Measurements from ENCODE around the gene TNFRSF25. TPM values are rescaled to one million over a fixed set of nuclear protein-coding genes. Genes with fewer than 3 reads are reported as not detected.
A peak's percentile ranks its signal among the peaks of the same experiment; 100 is the strongest.

Gene TNFRSF25
- total and polyA plus RNA-seq, 9 of the 15 experiments (the other 6 are each of a cell fraction or from before 2014, with no cell fraction given) = 0.24 to 0.49 TPM; not detected in 7

- TF ChIP-seq HDAC8 (tag; IDR thresholded peaks at IDR 0.05) (no peak), RFX7 (CRISPR knock-in tag; IDR thresholded peaks at IDR 0.05) (no peak), TCF3 (CRISPR knock-in tag; IDR thresholded peaks at IDR 0.05) (no peak), SAFB2 (IDR thresholded peaks at IDR 0.05; ENCODE audit: borderline replicate concordance, low read depth, low read length, severe bottlenecking) (no peak), HMG20B (CRISPR knock-in tag; IDR thresholded peaks at IDR 0.05) (no peak), MTA1 (IDR thresholded peaks at IDR 0.05; ENCODE audit: borderline replicate concordance) (no peak), CXXC5 (CRISPR knock-in tag; IDR thresholded peaks at IDR 0.05) (no peak; the same call in 1 of the 2 replicates), CEBPB (tag; IDR thresholded peaks at IDR 0.05) (no peak)
- TF ChIP-seq, protein P1, sequence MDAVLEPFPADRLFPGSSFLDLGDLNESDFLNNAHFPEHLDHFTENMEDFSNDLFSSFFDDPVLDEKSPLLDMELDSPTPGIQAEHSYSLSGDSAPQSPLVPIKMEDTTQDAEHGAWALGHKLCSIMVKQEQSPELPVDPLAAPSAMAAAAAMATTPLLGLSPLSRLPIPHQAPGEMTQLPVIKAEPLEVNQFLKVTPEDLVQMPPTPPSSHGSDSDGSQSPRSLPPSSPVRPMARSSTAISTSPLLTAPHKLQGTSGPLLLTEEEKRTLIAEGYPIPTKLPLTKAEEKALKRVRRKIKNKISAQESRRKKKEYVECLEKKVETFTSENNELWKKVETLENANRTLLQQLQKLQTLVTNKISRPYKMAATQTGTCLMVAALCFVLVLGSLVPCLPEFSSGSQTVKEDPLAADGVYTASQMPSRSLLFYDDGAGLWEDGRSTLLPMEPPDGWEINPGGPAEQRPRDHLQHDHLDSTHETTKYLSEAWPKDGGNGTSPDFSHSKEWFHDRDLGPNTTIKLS (IDR thresholded peaks at IDR 0.05; ENCODE audit: borderline replicate concordance, low read depth) = no peak
- TF ChIP-seq, protein P2, sequence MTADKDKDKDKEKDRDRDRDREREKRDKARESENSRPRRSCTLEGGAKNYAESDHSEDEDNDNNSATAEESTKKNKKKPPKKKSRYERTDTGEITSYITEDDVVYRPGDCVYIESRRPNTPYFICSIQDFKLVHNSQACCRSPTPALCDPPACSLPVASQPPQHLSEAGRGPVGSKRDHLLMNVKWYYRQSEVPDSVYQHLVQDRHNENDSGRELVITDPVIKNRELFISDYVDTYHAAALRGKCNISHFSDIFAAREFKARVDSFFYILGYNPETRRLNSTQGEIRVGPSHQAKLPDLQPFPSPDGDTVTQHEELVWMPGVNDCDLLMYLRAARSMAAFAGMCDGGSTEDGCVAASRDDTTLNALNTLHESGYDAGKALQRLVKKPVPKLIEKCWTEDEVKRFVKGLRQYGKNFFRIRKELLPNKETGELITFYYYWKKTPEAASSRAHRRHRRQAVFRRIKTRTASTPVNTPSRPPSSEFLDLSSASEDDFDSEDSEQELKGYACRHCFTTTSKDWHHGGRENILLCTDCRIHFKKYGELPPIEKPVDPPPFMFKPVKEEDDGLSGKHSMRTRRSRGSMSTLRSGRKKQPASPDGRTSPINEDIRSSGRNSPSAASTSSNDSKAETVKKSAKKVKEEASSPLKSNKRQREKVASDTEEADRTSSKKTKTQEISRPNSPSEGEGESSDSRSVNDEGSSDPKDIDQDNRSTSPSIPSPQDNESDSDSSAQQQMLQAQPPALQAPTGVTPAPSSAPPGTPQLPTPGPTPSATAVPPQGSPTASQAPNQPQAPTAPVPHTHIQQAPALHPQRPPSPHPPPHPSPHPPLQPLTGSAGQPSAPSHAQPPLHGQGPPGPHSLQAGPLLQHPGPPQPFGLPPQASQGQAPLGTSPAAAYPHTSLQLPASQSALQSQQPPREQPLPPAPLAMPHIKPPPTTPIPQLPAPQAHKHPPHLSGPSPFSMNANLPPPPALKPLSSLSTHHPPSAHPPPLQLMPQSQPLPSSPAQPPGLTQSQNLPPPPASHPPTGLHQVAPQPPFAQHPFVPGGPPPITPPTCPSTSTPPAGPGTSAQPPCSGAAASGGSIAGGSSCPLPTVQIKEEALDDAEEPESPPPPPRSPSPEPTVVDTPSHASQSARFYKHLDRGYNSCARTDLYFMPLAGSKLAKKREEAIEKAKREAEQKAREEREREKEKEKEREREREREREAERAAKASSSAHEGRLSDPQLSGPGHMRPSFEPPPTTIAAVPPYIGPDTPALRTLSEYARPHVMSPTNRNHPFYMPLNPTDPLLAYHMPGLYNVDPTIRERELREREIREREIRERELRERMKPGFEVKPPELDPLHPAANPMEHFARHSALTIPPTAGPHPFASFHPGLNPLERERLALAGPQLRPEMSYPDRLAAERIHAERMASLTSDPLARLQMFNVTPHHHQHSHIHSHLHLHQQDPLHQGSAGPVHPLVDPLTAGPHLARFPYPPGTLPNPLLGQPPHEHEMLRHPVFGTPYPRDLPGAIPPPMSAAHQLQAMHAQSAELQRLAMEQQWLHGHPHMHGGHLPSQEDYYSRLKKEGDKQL (CRISPR knock-in tag; IDR thresholded peaks at IDR 0.05; ENCODE audit: borderline replicate concordance) = no peak
- TF ChIP-seq, protein P3, sequence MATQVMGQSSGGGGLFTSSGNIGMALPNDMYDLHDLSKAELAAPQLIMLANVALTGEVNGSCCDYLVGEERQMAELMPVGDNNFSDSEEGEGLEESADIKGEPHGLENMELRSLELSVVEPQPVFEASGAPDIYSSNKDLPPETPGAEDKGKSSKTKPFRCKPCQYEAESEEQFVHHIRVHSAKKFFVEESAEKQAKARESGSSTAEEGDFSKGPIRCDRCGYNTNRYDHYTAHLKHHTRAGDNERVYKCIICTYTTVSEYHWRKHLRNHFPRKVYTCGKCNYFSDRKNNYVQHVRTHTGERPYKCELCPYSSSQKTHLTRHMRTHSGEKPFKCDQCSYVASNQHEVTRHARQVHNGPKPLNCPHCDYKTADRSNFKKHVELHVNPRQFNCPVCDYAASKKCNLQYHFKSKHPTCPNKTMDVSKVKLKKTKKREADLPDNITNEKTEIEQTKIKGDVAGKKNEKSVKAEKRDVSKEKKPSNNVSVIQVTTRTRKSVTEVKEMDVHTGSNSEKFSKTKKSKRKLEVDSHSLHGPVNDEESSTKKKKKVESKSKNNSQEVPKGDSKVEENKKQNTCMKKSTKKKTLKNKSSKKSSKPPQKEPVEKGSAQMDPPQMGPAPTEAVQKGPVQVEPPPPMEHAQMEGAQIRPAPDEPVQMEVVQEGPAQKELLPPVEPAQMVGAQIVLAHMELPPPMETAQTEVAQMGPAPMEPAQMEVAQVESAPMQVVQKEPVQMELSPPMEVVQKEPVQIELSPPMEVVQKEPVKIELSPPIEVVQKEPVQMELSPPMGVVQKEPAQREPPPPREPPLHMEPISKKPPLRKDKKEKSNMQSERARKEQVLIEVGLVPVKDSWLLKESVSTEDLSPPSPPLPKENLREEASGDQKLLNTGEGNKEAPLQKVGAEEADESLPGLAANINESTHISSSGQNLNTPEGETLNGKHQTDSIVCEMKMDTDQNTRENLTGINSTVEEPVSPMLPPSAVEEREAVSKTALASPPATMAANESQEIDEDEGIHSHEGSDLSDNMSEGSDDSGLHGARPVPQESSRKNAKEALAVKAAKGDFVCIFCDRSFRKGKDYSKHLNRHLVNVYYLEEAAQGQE (IDR thresholded peaks at IDR 0.05; ENCODE audit: borderline replicate concordance) = peak; percentile 42; the same call in 1 of the 2 replicates
- TF ChIP-seq, protein P3 (CRISPR knock-in tag; IDR thresholded peaks at IDR 0.05; ENCODE audit: low read depth) = peak; percentile 11; the same call in 1 of the 2 replicates
Observed at GRCh38 chr1:6475381-6476133, 9.6 kb upstream of the TNFRSF25 start (continued).
